NT2/D1 (cell line): ENCODE measurements around the gene COPE.

ENCODE experiments used
- DNase-seq: peaks from one replicate; pipeline ENCODE4 v3.0.0-alpha.2; 2011; ENCODE audit warnings: low read depth, low spot score
- H3K27me3 ChIP-seq: 2 replicates; pipeline ENCODE4 v1.6.0; 2011; ENCODE audit warnings: mild to moderate bottlenecking; ENCODE audit not compliant: insufficient read length, insufficient read depth
- H3K36me3 ChIP-seq: 2 replicates; pipeline ENCODE4 v1.6.1; 2011; ENCODE audit warnings: mild to moderate bottlenecking, low read length, mixed read lengths; ENCODE audit not compliant: insufficient read depth, insufficient read length
- H3K4me1 ChIP-seq: 2 replicates; pipeline ENCODE4 v1.5.1; 2011; ENCODE audit not compliant: insufficient read depth, insufficient read length
- H3K4me3 ChIP-seq: 2 replicates; pipeline ENCODE4 v1.5.1; 2011; ENCODE audit warnings: low read depth; ENCODE audit not compliant: insufficient read length
- H3K9ac ChIP-seq: 2 replicates; pipeline ENCODE4 v1.6.0; 2011; ENCODE audit warnings: low read depth; ENCODE audit not compliant: insufficient read length
- H3K9me3 ChIP-seq: 2 replicates; pipeline ENCODE4 v1.5.1; 2011; ENCODE audit warnings: mild to moderate bottlenecking, low read length; ENCODE audit not compliant: insufficient read depth
- SUZ12 ChIP-seq: IDR thresholded peaks from 2 replicates; pipeline ENCODE4 v1.6.1; 2011; ENCODE audit not compliant: insufficient read length, insufficient read depth; ENCODE audit errors: extremely low read depth
- YY1 ChIP-seq: IDR thresholded peaks from 2 replicates; pipeline ENCODE4 v1.6.1; 2011; ENCODE audit not compliant: insufficient read length, insufficient read depth
- ZNF274 ChIP-seq: IDR thresholded peaks from 2 replicates; pipeline ENCODE4 v1.6.1; 2011; ENCODE audit warnings: mild to moderate bottlenecking, low read depth, low read length

The COPE gene

DNA sequence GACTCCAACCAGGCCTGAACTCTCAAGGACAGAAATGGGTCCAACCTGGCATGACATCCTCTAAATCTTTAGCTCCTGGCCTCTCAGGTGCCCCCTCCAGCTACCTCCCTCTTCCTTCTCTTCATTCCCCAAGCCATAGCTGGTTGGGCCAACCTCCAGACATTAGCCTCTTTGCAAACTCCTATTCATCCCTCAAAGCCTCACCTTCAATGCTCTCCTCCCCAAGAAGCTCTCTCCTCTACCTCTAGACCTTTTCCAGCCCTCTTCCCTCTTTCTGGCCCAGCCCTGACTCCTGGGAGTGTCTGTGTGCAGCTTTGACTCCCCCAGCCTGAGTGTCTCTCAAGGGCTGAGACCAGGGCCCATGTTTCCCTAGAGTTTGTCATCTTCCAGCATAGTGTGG, 27.1 kb upstream of the COPE start:
- Histone ChIP-seq H3K9me3 (no peaks in the 10 kb centered on the region), H3K36me3 (no peaks in the 10 kb centered on the region), H3K9ac (no peak overlapping the region), H3K4me1 (peaks cover 13% of the 10 kb centered on the region), H3K4me3 (no peak overlapping the region), H3K27me3 (peaks cover 6% of the 10 kb centered on the region)
- no peak for DNase-seq
- TF ChIP-seq YY1 (no peak), SUZ12 (no peak), ZNF274 (no peak)

DNA sequence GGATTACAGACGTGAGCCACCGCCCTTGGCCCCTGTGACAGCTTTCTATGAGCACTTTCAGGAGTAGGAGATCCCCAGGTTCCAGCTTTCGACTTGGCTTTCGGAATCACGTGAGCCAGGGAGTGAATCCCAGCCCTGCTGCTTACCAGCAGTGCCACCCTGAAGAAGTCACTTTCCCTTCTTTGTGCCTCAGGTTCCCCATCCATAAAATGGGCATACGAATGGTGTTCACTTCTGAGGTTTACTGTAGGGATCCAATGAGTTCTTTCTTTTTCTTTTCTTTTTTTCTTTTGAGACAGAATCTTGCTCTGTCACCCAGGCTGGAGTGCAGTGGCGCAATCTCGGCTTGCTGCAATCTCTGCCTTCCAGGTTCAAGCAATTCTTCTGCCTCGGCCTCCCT, 26.1 kb upstream of the COPE start:
- TF ChIP-seq YY1 (no peak), ZNF274 (no peak), SUZ12 (no peak)
- Histone ChIP-seq H3K9ac (no peak overlapping the region), H3K27me3 (peaks cover 6% of the 10 kb centered on the region), H3K36me3 (no peaks in the 10 kb centered on the region), H3K9me3 (no peaks in the 10 kb centered on the region), H3K4me1 (peaks cover 14% of the 10 kb centered on the region), H3K4me3 (no peak overlapping the region)
- no peak for DNase-seq

DNA sequence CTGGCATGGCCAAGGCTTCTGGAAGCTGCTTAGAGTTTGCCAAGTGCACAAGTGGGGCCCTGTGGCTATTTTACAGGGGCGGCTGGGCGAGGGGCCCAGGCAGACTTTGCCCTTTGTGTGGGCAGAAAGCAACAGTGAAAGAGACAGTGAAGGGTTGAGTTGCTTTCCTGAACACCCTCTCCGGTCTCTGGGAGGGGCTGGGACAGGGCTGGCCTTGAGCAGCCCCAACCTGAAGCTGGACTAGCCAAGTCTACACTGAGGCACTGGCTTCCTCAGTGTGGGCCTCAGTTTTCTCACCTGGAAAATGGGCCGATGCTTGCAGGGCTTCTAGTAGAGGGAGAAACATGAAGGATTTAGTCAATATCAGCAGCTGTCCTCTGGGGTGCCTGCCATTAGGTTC, 24.3 kb upstream of the COPE start:
- peaks cover 7% of the 10 kb centered on the region for H3K36me3 ChIP-seq
- no peaks in the 10 kb centered on the region for H3K9me3 ChIP-seq
- H3K4me1 ChIP-seq, result peaks cover 11% of the 10 kb centered on the region
- TF ChIP-seq YY1 (no peak), ZNF274 (no peak), SUZ12 (no peak)
- H3K27me3 ChIP-seq, result peaks cover 6% of the 10 kb centered on the region
- no peak overlapping the region for H3K9ac ChIP-seq
- no peak for DNase-seq
- H3K4me3 ChIP-seq, result no peak overlapping the region

DNA sequence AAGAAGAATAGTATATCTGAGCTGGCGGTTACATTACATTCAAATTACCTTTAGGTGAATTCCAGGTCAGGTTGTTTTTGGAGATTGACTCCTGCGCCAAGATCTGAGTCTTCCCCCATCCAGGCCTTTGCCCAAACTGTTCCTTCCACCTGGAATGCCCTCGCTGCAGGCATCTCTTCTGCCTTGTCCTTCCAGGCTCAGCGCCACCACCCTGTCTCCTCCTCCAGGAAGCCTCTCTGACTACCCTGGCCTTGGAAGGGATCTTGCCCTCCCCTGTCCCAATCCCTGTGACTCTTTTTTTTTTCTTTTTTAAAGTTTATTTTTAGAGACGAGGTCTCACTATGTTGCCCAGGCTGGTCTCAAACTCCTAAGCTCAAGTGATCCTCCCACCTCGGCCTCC, 23.5 kb upstream of the COPE start:
- Histone ChIP-seq H3K9me3 (no peaks in the 10 kb centered on the region), H3K4me1 (peaks cover 11% of the 10 kb centered on the region), H3K4me3 (no peak overlapping the region), H3K9ac (no peak overlapping the region), H3K36me3 (peaks cover 14% of the 10 kb centered on the region), H3K27me3 (peaks cover 6% of the 10 kb centered on the region)
- TF ChIP-seq ZNF274 (no peak), SUZ12 (no peak), YY1 (no peak)
- no peak for DNase-seq

DNA sequence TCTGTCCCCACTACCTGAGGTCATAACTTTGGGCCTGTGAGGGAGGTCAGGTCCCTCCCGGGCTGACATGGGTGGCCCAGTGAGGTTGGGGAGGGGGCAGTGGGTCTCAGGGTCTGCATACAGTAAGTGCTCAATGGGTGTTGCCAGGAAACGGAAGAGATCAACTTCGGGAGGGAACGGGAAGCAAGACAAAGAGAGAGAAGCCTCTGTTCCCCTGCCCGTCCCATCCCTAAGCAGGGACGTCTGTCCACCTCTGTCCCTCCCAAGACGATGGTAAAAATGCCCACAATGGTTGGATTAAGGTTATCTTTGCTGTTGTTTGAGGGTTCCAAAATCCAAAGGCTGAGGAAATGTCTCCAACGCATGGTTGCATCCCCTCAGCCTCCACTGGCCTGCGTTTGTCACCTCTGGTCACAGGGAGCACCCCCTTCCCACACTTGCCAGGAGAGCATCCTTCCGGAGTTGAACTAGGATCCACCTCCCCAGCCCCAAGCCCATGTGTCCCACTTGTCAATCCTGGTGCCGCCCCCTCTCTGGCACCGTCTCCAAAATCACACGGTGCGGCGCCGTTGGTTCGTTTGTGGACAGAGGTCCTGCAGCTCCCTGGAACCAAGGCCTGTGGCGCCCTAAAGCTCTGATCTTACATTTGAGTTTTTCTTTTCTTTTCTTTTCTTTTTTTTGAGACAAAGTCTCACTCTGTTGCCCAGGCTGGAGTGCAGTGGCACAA, 22.6 kb upstream of the COPE start:
- peaks cover 20% of the 10 kb centered on the region for H3K36me3 ChIP-seq
- H3K9me3 ChIP-seq, result no peaks in the 10 kb centered on the region
- DNase-seq, result no peak
- H3K4me3 ChIP-seq, result peak overlapping the region; percentile 31
- TF ChIP-seq YY1 (no peak), ZNF274 (no peak), SUZ12 (no peak)
- peaks cover 6% of the 10 kb centered on the region for H3K27me3 ChIP-seq
- H3K4me1 ChIP-seq, result peaks cover 11% of the 10 kb centered on the region
- H3K9ac ChIP-seq, result peak overlapping the region; percentile 66

DNA sequence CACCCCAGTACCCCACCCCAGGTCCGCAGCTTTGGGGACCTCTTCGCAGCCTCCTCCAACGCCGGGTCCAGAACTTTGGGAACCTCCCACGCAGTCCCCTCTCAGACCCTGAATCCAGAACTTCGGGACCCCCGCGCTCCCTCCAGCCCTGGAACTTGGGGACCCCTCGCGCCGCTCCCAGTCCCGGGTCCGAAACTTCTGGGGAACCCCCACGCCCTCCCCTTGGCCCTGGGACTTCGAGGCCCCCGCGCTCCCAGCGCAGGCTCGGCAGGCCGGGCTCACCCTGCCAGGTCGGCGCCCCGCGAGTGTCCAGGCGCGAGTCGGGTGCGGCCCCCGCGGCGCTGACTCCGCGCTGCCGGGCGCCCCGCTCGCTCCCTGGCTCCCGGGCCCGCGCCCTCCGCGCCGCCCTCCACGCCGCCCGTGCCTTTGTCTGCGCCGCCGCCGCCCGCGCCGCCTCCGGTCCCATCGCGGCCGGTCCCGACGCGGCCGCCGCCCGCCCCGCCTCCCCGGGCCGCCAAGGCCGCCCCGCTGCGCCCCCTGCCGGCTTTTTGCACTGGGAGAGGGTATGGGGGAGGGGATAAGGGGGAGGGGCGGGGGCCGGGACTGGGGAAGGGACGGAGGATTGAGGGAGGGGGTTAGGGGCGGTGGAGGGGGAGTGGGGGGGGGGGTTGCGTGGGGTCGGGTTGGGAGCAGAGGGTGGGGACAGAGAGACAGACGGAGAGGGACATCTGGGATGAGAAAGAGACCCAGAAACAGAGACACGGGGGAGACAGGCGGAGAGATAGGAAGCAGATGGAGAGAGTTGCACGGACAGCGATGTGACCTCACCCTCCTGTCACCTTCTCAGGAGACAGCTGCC, 21.8 kb upstream of the COPE start, which contains the start of gene HOMER3:
TSS of gene HOMER3 (minus strand) at position 449 of the 859 bp plus-strand sequence. CDS start 2,235 bp downstream, outside the sequence.
- peaks cover 24% of the 10 kb centered on the region for H3K36me3 ChIP-seq
- peaks cover 11% of the 10 kb centered on the region for H3K4me1 ChIP-seq
- H3K9ac ChIP-seq, result peak within 1 kb of the TSS; percentile 88
- peaks cover 6% of the 10 kb centered on the region for H3K27me3 ChIP-seq
- peak within 1 kb of the TSS; percentile 75 for H3K4me3 ChIP-seq
- no peaks in the 10 kb centered on the region for H3K9me3 ChIP-seq
- TF ChIP-seq YY1, result no peak
- no peak for TF ChIP-seq ZNF274
- no peak for TF ChIP-seq SUZ12
- DNase-seq, result no peak
